ENCODE results near the gene CARD11.

- no peak for TF ChIP-seq CTCF (conservative IDR thresholded peaks at IDR 0.05; ENCODE audit: low read depth in 2 of 2)
- no peak for TF ChIP-seq CREB1 (CRISPR knock-in tag; IDR thresholded peaks at IDR 0.05; ENCODE audit: low read depth)
- TF ChIP-seq EZH2phosphoT487 (IDR thresholded peaks at IDR 0.05; ENCODE audit: unreplicated experiment): no peak
- TF ChIP-seq EZH2 (IDR thresholded peaks at IDR 0.05; ENCODE audit: low read depth, unreplicated experiment): no peak
- no peak for TF ChIP-seq POLR2AphosphoS5 (IDR thresholded peaks at IDR 0.05; ENCODE audit: low read depth)
- no peak for TF ChIP-seq NANOG (IDR thresholded peaks at IDR 0.05; ENCODE audit: borderline replicate concordance)
Measured at GRCh38 chr7:2936301-2936700, 107.4 kb downstream of the CARD11 start.
